Calu3 (cell line): ENCODE data around the gene OPCML. TPM values are rescaled to one million over a fixed set of nuclear protein-coding genes. Genes with fewer than 3 reads are reported as not detected.

Experiments
- BruUV-seq: library from RNA; stranded (reverse); fragments of 400-500 nt; replicated peaks from 2 replicates; lab custom pipeline; 2021; lab: Mats Ljungman, UMichigan
- CTCF ChIA-PET: fragments of 300-600 bp; sonication (Branson Sonifier 250); formaldehyde crosslinking; loops from one replicate; lab custom pipeline; 2022; ENCODE audit warnings: antibody characterized with exemption; lab: Charles Lee
- DNase-seq: peaks from one replicate; pipeline ENCODE4 v3.0.0; 2022
- H3K27ac Mint-ChIP-seq: one replicate; pipeline ENCODE4 v1.8.0; 2022; ENCODE audit warnings: mixed read lengths; ENCODE audit not compliant: unreplicated experiment
- H3K27me3 Mint-ChIP-seq: one replicate; pipeline ENCODE4 v1.8.0; 2022; ENCODE audit warnings: mixed read lengths; ENCODE audit not compliant: unreplicated experiment
- H3K36me3 Mint-ChIP-seq: one replicate; pipeline ENCODE4 v1.8.0; 2022; ENCODE audit warnings: mild to moderate bottlenecking, moderate library complexity, mixed read lengths; ENCODE audit not compliant: insufficient read depth, unreplicated experiment
- H3K4me1 Mint-ChIP-seq: one replicate; pipeline ENCODE4 v1.8.0; 2022; ENCODE audit warnings: mild to moderate bottlenecking, low read depth, mixed read lengths; ENCODE audit not compliant: unreplicated experiment
- H3K4me3 Mint-ChIP-seq: one replicate; pipeline ENCODE4 v1.8.0; 2022; ENCODE audit warnings: mild to moderate bottlenecking, low read depth, moderate library complexity, mixed read lengths; ENCODE audit not compliant: unreplicated experiment
- H3K9me3 Mint-ChIP-seq: one replicate; pipeline ENCODE4 v1.8.0; 2022; ENCODE audit warnings: low read depth, mixed read lengths; ENCODE audit not compliant: unreplicated experiment
- CTCF ChIP-seq: fragments of 200-600 bp; IDR thresholded peaks from one replicate; pipeline ENCODE4 v1.8.0; 2022; ENCODE audit warnings: antibody characterized with exemption; ENCODE audit not compliant: unreplicated experiment
- intact Hi-C: fragments of 100-400 bp; cut with micrococcal nuclease; formaldehyde crosslinking; loops from one replicate; pipeline ENCODE4 v1.10.0; 2022; ENCODE audit not compliant: unreplicated experiment
- total RNA-seq: library from RNA; stranded (reverse); gene quantifications from 2 replicates; pipeline ENCODE4 v1.2.3, GENCODE V29; 2022

OPCML gene
- total RNA-seq, 1 experiment from 2014 or later, result not detected

GRCh38 chr11:132850266-132850665 is 682.0 kb downstream of the OPCML start:
- DNase-seq, result no peak
- TF ChIP-seq CTCF, result no peak
- peaks cover 11% of the 10 kb centered on the region for H3K9me3 Mint-ChIP-seq
- no peaks in the 10 kb centered on the region for H3K36me3 Mint-ChIP-seq
- H3K27ac Mint-ChIP-seq, result no peak overlapping the region
- no peak overlapping the region for H3K4me3 Mint-ChIP-seq
- no peaks in the 10 kb centered on the region for H3K4me1 Mint-ChIP-seq
- intact Hi-C loops, result no loop called here
- no peaks in the 10 kb centered on the region for H3K27me3 Mint-ChIP-seq
- CTCF ChIA-PET, result no interaction called here
- BruUV-seq, result no TSS peak

- intact Hi-C loops, result no loop called here
- no peak overlapping the region for H3K27ac Mint-ChIP-seq
- CTCF ChIA-PET, result no interaction called here
- H3K4me3 Mint-ChIP-seq, result no peak overlapping the region
- H3K9me3 Mint-ChIP-seq, result peaks cover 14% of the 10 kb centered on the region
- H3K4me1 Mint-ChIP-seq, result no peaks in the 10 kb centered on the region
- BruUV-seq, result no TSS peak
- no peak for DNase-seq
- TF ChIP-seq CTCF, result no peak
- no peaks in the 10 kb centered on the region for H3K27me3 Mint-ChIP-seq
- H3K36me3 Mint-ChIP-seq, result no peaks in the 10 kb centered on the region
Observed at GRCh38 chr11:132848336-132848735, 684.0 kb downstream of the OPCML start.

GRCh38 chr11:132846075-132846474 is 686.2 kb downstream of the OPCML start:
- intact Hi-C loops, result no loop called here
- no TSS peak for BruUV-seq
- no peak for TF ChIP-seq CTCF
- DNase-seq, result no peak
- Mint-ChIP-seq H3K4me3 (no peak overlapping the region), H3K27ac (no peak overlapping the region), H3K27me3 (no peaks in the 10 kb centered on the region), H3K9me3 (peaks cover 12% of the 10 kb centered on the region), H3K4me1 (no peaks in the 10 kb centered on the region), H3K36me3 (no peaks in the 10 kb centered on the region)
- CTCF ChIA-PET, result no interaction called here

DNA sequence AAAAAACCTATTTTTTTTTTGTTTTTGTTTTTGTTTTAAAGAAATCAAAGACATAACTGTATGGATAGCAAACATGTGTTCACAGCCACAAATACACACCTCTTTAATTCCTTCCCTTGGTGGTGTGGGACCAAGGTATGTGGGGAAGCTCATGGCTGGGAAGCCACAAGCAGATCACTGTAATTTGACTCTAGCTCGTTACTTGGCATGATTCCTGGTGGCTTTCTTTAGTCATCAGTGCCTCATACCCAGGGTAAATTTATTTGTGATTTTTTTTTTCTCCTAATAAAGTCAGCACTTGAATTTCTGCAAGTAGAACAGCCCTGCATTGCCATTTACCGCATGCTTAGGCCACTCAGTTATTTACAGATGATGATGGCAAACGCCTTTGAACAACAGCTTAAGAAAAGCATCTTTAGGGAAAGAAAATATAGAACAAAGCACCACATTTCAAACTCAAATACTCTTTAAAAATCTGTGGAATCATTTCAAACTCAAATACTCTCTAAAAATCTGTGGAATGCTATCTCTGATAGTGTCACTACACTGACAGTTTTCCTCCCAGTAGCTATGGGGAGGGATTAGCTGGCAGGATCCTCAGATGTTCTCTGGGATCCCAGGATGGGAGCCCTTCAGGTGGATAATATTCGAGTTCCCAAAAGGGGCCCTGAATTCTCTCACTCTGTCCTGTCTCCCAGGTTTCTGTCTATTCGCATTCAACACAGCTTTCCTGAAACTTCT is 687.2 kb downstream of the OPCML start:
- no peak overlapping the region for H3K27ac Mint-ChIP-seq
- H3K4me3 Mint-ChIP-seq, result no peak overlapping the region
- no TSS peak for BruUV-seq
- H3K4me1 Mint-ChIP-seq, result no peaks in the 10 kb centered on the region
- no peaks in the 10 kb centered on the region for H3K36me3 Mint-ChIP-seq
- no peak for TF ChIP-seq CTCF
- intact Hi-C loops, result no loop called here
- CTCF ChIA-PET, result no interaction called here
- DNase-seq, result no peak
- H3K27me3 Mint-ChIP-seq, result no peaks in the 10 kb centered on the region
- peaks cover 15% of the 10 kb centered on the region for H3K9me3 Mint-ChIP-seq
